ENCODE data around the gene ACER2. TPM values are rescaled to one million over a fixed set of nuclear protein-coding genes. Genes with fewer than 3 reads are reported as not detected.

Gene ACER2
- total and polyA plus RNA-seq, 2 of the 8 experiments (the other 6 are each of a cell fraction or from before 2014, with no cell fraction given) = 7.4 to 8.8 TPM

DNA sequence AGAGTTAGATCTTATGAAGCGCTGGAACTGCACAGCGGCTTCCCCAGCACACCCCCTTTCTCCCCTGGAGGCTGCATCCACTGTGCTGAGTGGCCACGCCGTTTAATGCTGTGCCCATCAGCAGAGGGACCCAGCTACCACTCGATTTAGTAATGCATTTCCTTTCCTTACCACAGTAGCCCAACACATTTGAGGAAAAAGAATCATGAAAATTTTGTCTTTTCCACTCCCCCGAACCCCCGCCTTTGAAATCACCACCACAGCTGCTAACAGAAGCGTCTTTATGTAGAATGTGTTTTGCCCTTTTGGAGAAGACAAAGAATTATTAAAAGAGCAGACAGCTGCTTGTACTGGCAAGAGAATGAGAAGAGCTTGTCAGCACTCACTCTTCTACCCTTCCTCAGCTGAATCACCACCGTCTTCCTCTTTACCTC, 73.2 kb downstream of the ACER2 start:
- DNase-seq (ENCODE audit: low read depth in 1 of 2, low spot score in 2 of 2) (no peak), FAIRE-seq (no peak)
- H3K36me3 ChIP-seq (ENCODE audit: control insufficient read depth in 2 of 4, insufficient read depth in 4 of 4, low read length in 3 of 4) = no peaks in the 10 kb centered on the region
- H3K4me3 ChIP-seq (ENCODE audit: extremely low read depth in 1 of 4, insufficient read depth in 2 of 4, low read depth in 3 of 4, low read length in 4 of 4) = no peak overlapping the region
- no peak overlapping the region for H3K4ac ChIP-seq (replicated peaks; ENCODE audit: insufficient read length, low read depth, low read length)
- H3K9me3 ChIP-seq (ENCODE audit: insufficient read depth in 2 of 2, low read depth in 1 of 2, low read length in 1 of 2) = no peaks in the 10 kb centered on the region
- no peak overlapping the region for H2BK15ac ChIP-seq (ENCODE audit: low read length)
- no peak overlapping the region for H3K18ac ChIP-seq (ENCODE audit: extremely low read depth, low read length)
- H3K27me3 ChIP-seq (replicated peaks in 1 of 4; ENCODE audit: control insufficient read depth in 3 of 4, extremely low read depth in 1 of 4, insufficient read depth in 3 of 4, low read length in 3 of 4) = no peaks in the 10 kb centered on the region
- no peaks in the 10 kb centered on the region for H4K20me1 ChIP-seq (replicated peaks in 1 of 2; ENCODE audit: control insufficient read depth in 1 of 2, insufficient read depth in 2 of 2, low read length in 2 of 2)
- no peaks in the 10 kb centered on the region for H3K4me1 ChIP-seq (replicated peaks in 1 of 4; ENCODE audit: control insufficient read depth in 3 of 4, insufficient read depth in 4 of 4, low read length in 3 of 4)
- no peak overlapping the region for H3K56ac ChIP-seq (replicated peaks; ENCODE audit: insufficient read length, low read depth, low read length)
- 0 out of 2 replicates have a peak overlapping the region, but pooled peaks have one; percentile 39 for H2AK5ac ChIP-seq (ENCODE audit: low read depth, low read length)
- POLR2A ChIA-PET (ENCODE audit: partially characterized antibody) = interaction anchor here (0.8 kb wide), 1 partner anchor 14 kb away, joined by 4 read pairs; no protein-coding TSS in a partner anchor
- H3K14ac ChIP-seq (ENCODE audit: insufficient read length) = no peak overlapping the region
- no peak overlapping the region for H3K9ac ChIP-seq (replicated peaks in 1 of 4; ENCODE audit: extremely low read depth in 1 of 4, low read depth in 3 of 4, low read length in 3 of 4)
- H2BK12ac ChIP-seq (ENCODE audit: low read depth, low read length) = no peak overlapping the region
- H3K23ac ChIP-seq (ENCODE audit: insufficient read length) = no peak overlapping the region
- H2AFZ ChIP-seq (ENCODE audit: low read length) = no peak overlapping the region
- CTCF ChIA-PET (ENCODE audit: partially characterized antibody) = interaction anchor here (1.0 to 4.7 kb wide), 6 partner anchors 10 to 1178 kb away, joined by 3 to 28 read pairs (median 8); no protein-coding TSS in a partner anchor
- H4K8ac ChIP-seq (ENCODE audit: extremely low read depth, insufficient read depth, low read length) = no peak overlapping the region
- H4K5ac ChIP-seq (ENCODE audit: insufficient read length, low read depth, low read length) = no peak overlapping the region
- H2BK5ac ChIP-seq (ENCODE audit: low read depth, low read length) = no peak overlapping the region
- no peaks in the 10 kb centered on the region for H3K79me1 ChIP-seq (ENCODE audit: low read depth, low read length)
- 89% methylated on average over 9 of the region's 9 CpGs; no CpG with 5 or more reads in 1 of the 2 experiments for WGBS, 2 experiments (ENCODE audit: extremely low coverage in 1 of 2, insufficient coverage in 1 of 2, insufficient read length in 1 of 2, insufficient replicate concordance in 2 of 2, low coverage in 1 of 2, low lambda C conversion rate in 2 of 2, missing lambda C conversion rate in 1 of 2)
- no peak overlapping the region for H2BK20ac ChIP-seq (ENCODE audit: low read length)
- H3K79me2 ChIP-seq (ENCODE audit: control insufficient read depth in 1 of 2, insufficient read depth in 2 of 2, low read length in 2 of 2) = no peaks in the 10 kb centered on the region
- no peak overlapping the region for H3K27ac ChIP-seq (ENCODE audit: low read depth, low read length)
- TF ChIP-seq TCF12 (IDR thresholded peaks at IDR 0.05; ENCODE audit: low read depth, low read length) (no peak), CTCF (IDR thresholded peaks at IDR 0.05; ENCODE audit: control extremely low read depth in 1 of 3, insufficient read depth in 1 of 3, low read depth in 1 of 3, low read length in 3 of 3) (0 out of 4 replicates have a peak, but pooled peaks of 1 of the 3 experiments have one; percentile 6), CBX8 (IDR thresholded peaks at IDR 0.05; ENCODE audit: borderline replicate concordance, low read depth, low read length) (no peak), TAF7 (optimal IDR thresholded peaks at IDR 0.05; ENCODE audit: borderline replicate concordance, low read depth, low read length) (no peak), SIN3A (conservative IDR thresholded peaks at IDR 0.05 in 1 of 2, IDR thresholded peaks at IDR 0.05 in 1 of 2; ENCODE audit: low read depth in 1 of 2, low read length in 2 of 2) (no peak), RAD21 (IDR thresholded peaks at IDR 0.05 in 1 of 2, conservative IDR thresholded peaks at IDR 0.05 in 1 of 2; ENCODE audit: low read depth in 2 of 2, low read length in 2 of 2) (peak in 1 of 2 experiments; percentile 10; a peak in 1 of 4 replicates)
- no peaks in the 10 kb centered on the region for H3K23me2 ChIP-seq (ENCODE audit: low read depth, low read length)
- no peak overlapping the region for H4K91ac ChIP-seq (replicated peaks; ENCODE audit: insufficient read length, low read length)
- no peak overlapping the region for H3K4me2 ChIP-seq (ENCODE audit: insufficient read depth in 1 of 2, low read depth in 2 of 2, low read length in 2 of 2)
- no peak overlapping the region for H2BK120ac ChIP-seq (replicated peaks; ENCODE audit: low read depth, low read length)

Data from H1 (cell line).